HFF-Myc (cell line): Measurements from ENCODE around the gene NCKAP5.

Experiments
- DNase-seq: peaks from one replicate; pipeline ENCODE4 v3.0.0-alpha.2; 2011; ENCODE audit warnings: low read depth; ENCODE audit errors: extremely low read depth
- H3K4me3 ChIP-seq: replicated peaks from 2 replicates; pipeline ENCODE4 v1.5.1; 2011; ENCODE audit warnings: low read depth, mild to moderate bottlenecking, control low read depth, low read length
- CTCF ChIP-seq: IDR thresholded peaks from 2 replicates; pipeline ENCODE4 v1.5.1; 2012; ENCODE audit warnings: mild to moderate bottlenecking, low read depth, low read length, control low read depth; ENCODE audit errors: missing control alignments

NCKAP5 gene

GRCh38 chr2:133316557-133316956 lies 251.7 kb downstream of the NCKAP5 start:
- no peak for DNase-seq
- no peak for TF ChIP-seq CTCF
- no peak overlapping the region for H3K4me3 ChIP-seq

- no peak for DNase-seq
- no peak for TF ChIP-seq CTCF
- H3K4me3 ChIP-seq, result no peak overlapping the region
Measured at GRCh38 chr2:133315280-133315679, 253.0 kb downstream of the NCKAP5 start.

- H3K4me3 ChIP-seq, result no peak overlapping the region
- DNase-seq, result no peak
- no peak for TF ChIP-seq CTCF
Measured at GRCh38 chr2:133314795-133315194, 253.5 kb downstream of the NCKAP5 start.

GRCh38 chr2:133312038-133312729 lies 256.1 kb downstream of the NCKAP5 start:
- no peak for DNase-seq
- no peak overlapping the region for H3K4me3 ChIP-seq
- no peak for TF ChIP-seq CTCF

- no peak for DNase-seq
- no peak overlapping the region for H3K4me3 ChIP-seq
- TF ChIP-seq CTCF, result no peak
Measured at GRCh38 chr2:133306236-133306635, 262.0 kb downstream of the NCKAP5 start.

GRCh38 chr2:133304344-133304743 lies 263.9 kb downstream of the NCKAP5 start:
- TF ChIP-seq CTCF, result no peak
- DNase-seq, result no peak
- H3K4me3 ChIP-seq, result no peak overlapping the region

GRCh38 chr2:133303150-133303549 lies 265.1 kb downstream of the NCKAP5 start:
- no peak overlapping the region for H3K4me3 ChIP-seq
- no peak for DNase-seq
- TF ChIP-seq CTCF, result no peak
